Stimulated activated CD4-positive, alpha-beta T cell treated with anti-CD3 and anti-CD28 coated beads, Interleukin-2, amount 100 ng/mL, for 48 hours (primary cell): ENCODE data around the gene AUNIP.

Source experiments
- DNase-seq, 2 donors: peaks; one replicate each; pipeline ENCODE4 v3.0.0-alpha.2; 2020

AUNIP gene

DNA sequence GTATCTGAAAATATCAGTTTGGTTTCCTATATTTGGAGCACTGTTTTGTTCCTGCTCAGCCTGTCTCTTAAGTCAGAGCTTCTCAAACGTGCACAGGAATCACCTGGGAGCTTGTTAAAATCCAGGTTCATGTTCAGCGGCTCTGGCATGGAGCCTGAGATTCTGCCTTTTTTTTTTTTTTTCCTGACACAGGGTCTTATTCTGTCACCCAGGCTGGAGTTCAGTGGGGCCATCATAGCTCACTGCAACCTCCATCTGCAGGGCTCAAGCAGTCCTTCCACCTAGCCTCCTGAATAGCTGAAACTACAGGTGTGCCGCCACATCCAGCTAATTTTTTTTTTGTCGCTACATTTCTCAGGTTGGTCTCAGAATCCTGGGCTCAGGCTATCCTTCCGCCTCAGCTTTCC, 71.5 kb downstream of the AUNIP start:
- DNase-seq = no peak

DNA sequence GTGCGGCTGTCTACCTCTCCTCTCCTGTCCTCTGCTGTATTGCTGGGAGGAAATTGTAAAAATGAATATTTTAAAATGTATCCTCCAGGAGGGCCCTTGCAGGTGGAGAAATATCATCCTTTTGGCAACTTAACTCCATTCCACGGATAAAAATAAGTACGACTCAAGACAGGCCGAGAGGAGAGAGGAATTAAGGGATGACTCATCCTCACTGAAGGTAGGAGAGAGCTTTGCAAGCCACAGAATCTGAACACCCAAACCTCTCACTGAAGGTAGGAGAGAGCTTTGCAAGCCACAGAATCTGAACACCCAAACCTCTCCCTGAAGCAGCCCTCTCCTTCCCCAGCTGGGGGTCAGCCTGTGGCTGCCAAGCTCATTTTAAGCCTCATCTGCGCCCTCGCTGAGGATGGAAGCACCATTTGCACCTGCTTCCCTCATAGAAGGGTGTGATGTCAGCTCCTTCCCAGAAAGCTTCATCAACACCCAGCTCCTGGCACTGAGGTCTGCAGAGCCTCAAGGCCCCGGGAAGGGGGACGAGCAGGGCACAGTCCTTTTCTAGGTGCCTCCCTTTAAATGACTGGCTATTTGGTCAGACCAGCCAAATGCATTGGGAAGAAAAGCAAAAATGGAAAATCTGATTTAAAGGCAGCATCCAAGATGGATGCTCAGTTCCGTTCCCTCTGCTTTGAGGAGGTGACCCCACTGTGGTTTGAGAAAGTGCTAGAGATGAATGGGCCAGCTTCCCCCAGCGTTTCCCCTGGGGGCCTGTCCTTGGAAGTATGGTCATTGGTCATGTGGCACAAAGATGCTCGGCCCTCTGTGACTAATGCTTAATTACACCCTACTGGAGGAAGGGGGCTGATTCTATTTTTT, 72.1 kb downstream of the AUNIP start:
- no peak for DNase-seq

DNA sequence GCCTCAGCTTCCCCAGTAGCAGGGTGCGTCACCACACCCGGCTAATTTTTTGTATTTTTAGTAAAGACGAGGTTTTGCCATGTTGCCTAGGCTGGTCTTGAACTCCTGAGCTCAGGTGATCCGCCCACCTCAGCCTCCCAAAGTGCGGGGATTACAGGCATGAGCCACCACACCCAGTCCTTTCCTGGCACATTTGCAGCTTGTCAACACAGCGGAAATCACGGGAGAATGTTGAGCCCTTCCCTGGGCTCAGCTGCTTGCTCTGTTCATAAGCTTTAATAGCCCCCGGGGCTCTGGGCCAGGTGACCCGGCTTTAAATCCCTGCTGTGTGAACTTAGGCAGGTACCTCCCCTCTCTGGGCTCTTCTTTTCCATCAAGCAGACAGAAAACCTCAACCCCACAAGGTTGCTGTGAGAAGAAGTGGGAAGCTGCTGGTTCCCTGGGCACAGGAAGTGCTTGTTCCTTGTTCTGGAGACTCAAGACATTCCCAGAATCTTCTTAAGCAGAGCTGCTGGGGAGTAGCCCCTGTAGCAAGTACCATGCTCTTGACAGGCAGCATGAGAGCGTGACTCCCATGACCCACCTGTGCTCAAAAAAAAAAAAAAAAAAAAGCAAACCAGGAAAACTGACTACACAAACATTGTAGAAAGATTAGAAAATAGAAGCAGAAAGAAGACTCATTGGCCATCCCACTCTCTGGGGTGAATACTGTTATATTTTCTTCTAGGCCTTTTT, 73.8 kb downstream of the AUNIP start:
- DNase-seq = no peak

DNA sequence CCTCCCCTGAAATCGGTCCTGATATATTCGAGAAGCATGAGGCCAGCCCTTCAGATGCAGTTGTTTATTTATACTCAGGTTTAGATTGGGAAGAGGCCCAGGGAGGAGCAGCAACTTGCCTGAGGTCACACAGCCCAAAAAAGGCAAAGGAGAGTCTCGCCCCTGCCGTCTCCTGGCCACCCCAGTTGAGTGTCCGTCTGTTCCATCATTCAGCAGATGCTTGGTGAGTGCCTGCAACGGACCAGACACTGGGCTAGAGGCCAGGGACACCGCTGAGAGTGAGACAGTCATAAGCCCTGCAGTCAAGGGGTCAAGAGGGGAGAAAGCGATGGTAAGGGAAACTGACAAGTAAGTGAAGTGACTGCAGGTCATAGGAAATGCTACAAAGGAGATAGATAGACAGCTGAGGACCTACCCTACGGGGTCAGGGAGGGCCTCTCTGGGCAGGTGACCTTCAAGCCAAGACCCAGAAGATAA, 74.6 kb downstream of the AUNIP start:
- no peak for DNase-seq
